Posterior cingulate gyrus (tissue), 11 donors: ENCODE results near the gene RHCG.

Source experiments
- DNase-seq, 10 donors: peaks; one replicate each; pipeline versions ENCODE4 v3.0.0 to v3.0.0-alpha.2; 2020 to 2021; ENCODE audit warnings: mixed read lengths in 3 of 10
- intact Hi-C: fragments of 100-400 bp; cut with DNase I; formaldehyde crosslinking; loops from one replicate; pipeline ENCODE4 v1.15.1; 2023

The RHCG gene

GRCh38 chr15:89448825-89449224 is 47.6 kb downstream of the RHCG start:
- peak in 2 of 10 donors; percentile 68 to 77 for DNase-seq
- intact Hi-C loops, result loop anchor here (10.0 kb wide), 1 partner anchor 106 kb away; no protein-coding TSS in a partner anchor

GRCh38 chr15:89447676-89448075 is 48.7 kb downstream of the RHCG start:
- DNase-seq, result peak in 2 of 10 donors; percentile 57 to 62
- intact Hi-C loops, result loop anchor here (10.0 kb wide), 1 partner anchor 107 kb away; no protein-coding TSS in a partner anchor

- DNase-seq, result no peak
- intact Hi-C loops, result loop anchor here (10.0 kb wide), 1 partner anchor 108 kb away; no protein-coding TSS in a partner anchor
Measured at GRCh38 chr15:89446255-89446891, 50.0 kb downstream of the RHCG start.

GRCh38 chr15:89445518-89445917 is 50.9 kb downstream of the RHCG start:
- intact Hi-C loops, result loop anchor here (10.0 kb wide), 1 partner anchor 109 kb away; no protein-coding TSS in a partner anchor
- no peak for DNase-seq

GRCh38 chr15:89444241-89445225 is 51.9 kb downstream of the RHCG start:
- intact Hi-C loops, result loop anchor here (10.0 kb wide), 1 partner anchor 110 kb away; no protein-coding TSS in a partner anchor
- peak in 1 of 10 donors; percentile 22 for DNase-seq

- intact Hi-C loops, result loop anchor here (10.0 kb wide), 1 partner anchor 111 kb away; no protein-coding TSS in a partner anchor
- DNase-seq, result no peak
Measured at GRCh38 chr15:89443581-89443980, 52.8 kb downstream of the RHCG start.

GRCh38 chr15:89442671-89443307 is 53.6 kb downstream of the RHCG start:
- intact Hi-C loops, result loop anchor here (10.0 kb wide), 1 partner anchor 112 kb away; no protein-coding TSS in a partner anchor
- peak; percentile 35 to 94 (median 76) for DNase-seq

- intact Hi-C loops, result loop anchor here (10.0 kb wide), 1 partner anchor 113 kb away; no protein-coding TSS in a partner anchor
- DNase-seq, result peak in 1 of 10 donors; percentile 45
Measured at GRCh38 chr15:89442155-89442554, 54.2 kb downstream of the RHCG start.

- peak in 3 of 10 donors; percentile 33 to 54 (median 50) for DNase-seq
- intact Hi-C loops, result loop anchor here (10.0 kb wide), 1 partner anchor 113 kb away; no protein-coding TSS in a partner anchor
Measured at GRCh38 chr15:89441295-89441812, 55.0 kb downstream of the RHCG start.

GRCh38 chr15:89439764-89440163 is 56.6 kb downstream of the RHCG start:
- intact Hi-C loops, result loop anchor here (10.0 kb wide), 1 partner anchor 115 kb away; no protein-coding TSS in a partner anchor

GRCh38 chr15:89436560-89437311 is 59.6 kb downstream of the RHCG start:
- intact Hi-C loops, result no loop called here

More at GRCh38 chr15:89439764-89440163, 56.6 kb downstream of the RHCG start:
- peak in 2 of 10 donors; percentile 12 to 52 for DNase-seq

GRCh38 chr15:89435362-89435761 is 61.0 kb downstream of the RHCG start:
- DNase-seq, result peak in 1 of 10 donors; percentile 66
- intact Hi-C loops, result no loop called here

More at GRCh38 chr15:89436560-89437311, 59.6 kb downstream of the RHCG start:
- DNase-seq, result peak in 1 of 10 donors; percentile 20

GRCh38 chr15:89433686-89434085 is 62.7 kb downstream of the RHCG start:
- intact Hi-C loops, result no loop called here
- peak in 4 of 10 donors; percentile 38 to 85 (median 69) for DNase-seq

GRCh38 chr15:89430530-89431341 is 65.6 kb downstream of the RHCG start:
- DNase-seq, result peak; percentile 75 to 99 (median 93)
- intact Hi-C loops, result loop anchor here (1.0 kb wide), 1 partner anchor 72 kb away; no protein-coding TSS in a partner anchor

- DNase-seq, result peak in 3 of 10 donors; percentile 38 to 66 (median 54)
- intact Hi-C loops, result loop anchor here (1.0 to 10.0 kb wide), 2 partner anchors 72 to 215 kb away; no protein-coding TSS in a partner anchor
Measured at GRCh38 chr15:89429986-89430385, 66.4 kb downstream of the RHCG start.

GRCh38 chr15:89429023-89429422 is 67.4 kb downstream of the RHCG start:
- intact Hi-C loops, result loop anchor here (10.0 kb wide), 1 partner anchor 214 kb away; no protein-coding TSS in a partner anchor
- DNase-seq, result peak in 2 of 10 donors; percentile 65 to 84

- peak in 1 of 10 donors; percentile 36 for DNase-seq
- intact Hi-C loops, result loop anchor here (10.0 kb wide), 1 partner anchor 213 kb away; no protein-coding TSS in a partner anchor
Measured at GRCh38 chr15:89428246-89428645, 68.1 kb downstream of the RHCG start.
